Osteocyte (in vitro differentiated cells): ENCODE data around the gene DAO. TPM values are rescaled to one million over a fixed set of nuclear protein-coding genes. Genes with fewer than 3 reads are reported as not detected.

Source experiments
- DNase-seq: peaks from one replicate; pipeline ENCODE4 v3.0.0; 2021; ENCODE audit warnings: mixed read lengths; ENCODE audit not compliant: unreplicated experiment; ENCODE audit errors: extremely low spot score
- H3K27ac Mint-ChIP-seq: one replicate; pipeline ENCODE4 v1.8.0; 2021; ENCODE audit warnings: mild to moderate bottlenecking, mixed read lengths; ENCODE audit not compliant: unreplicated experiment
- H3K27me3 Mint-ChIP-seq: one replicate; pipeline ENCODE4 v1.8.0; 2021; ENCODE audit warnings: mixed read lengths; ENCODE audit not compliant: unreplicated experiment
- H3K36me3 Mint-ChIP-seq: one replicate; pipeline ENCODE4 v1.8.0; 2021; ENCODE audit warnings: mixed read lengths; ENCODE audit not compliant: unreplicated experiment
- H3K4me1 Mint-ChIP-seq: one replicate; pipeline ENCODE4 v1.8.0; 2021; ENCODE audit warnings: mixed read lengths; ENCODE audit not compliant: unreplicated experiment
- H3K4me3 Mint-ChIP-seq: one replicate; pipeline ENCODE4 v1.8.0; 2021; ENCODE audit warnings: mild to moderate bottlenecking, moderate library complexity, mixed read lengths; ENCODE audit not compliant: unreplicated experiment
- H3K9me3 Mint-ChIP-seq: one replicate; pipeline ENCODE4 v1.8.0; 2021; ENCODE audit warnings: mixed read lengths; ENCODE audit not compliant: unreplicated experiment
- total RNA-seq: library from RNA; stranded (reverse); gene quantifications from 2 replicates; pipeline ENCODE4 v1.2.1, GENCODE V29; 2021
- TF ChIP-seq, protein P1 (sequence below): fragments of 200-600 bp; sonication (generic); IDR thresholded peaks from 2 replicates; pipeline ENCODE4 v1.5.0; 2021; ENCODE audit warnings: antibody characterized with exemption, mild to moderate bottlenecking, moderate library complexity

Gene DAO
- total RNA-seq, 1 donor from 2014 or later, result not detected

DNA sequence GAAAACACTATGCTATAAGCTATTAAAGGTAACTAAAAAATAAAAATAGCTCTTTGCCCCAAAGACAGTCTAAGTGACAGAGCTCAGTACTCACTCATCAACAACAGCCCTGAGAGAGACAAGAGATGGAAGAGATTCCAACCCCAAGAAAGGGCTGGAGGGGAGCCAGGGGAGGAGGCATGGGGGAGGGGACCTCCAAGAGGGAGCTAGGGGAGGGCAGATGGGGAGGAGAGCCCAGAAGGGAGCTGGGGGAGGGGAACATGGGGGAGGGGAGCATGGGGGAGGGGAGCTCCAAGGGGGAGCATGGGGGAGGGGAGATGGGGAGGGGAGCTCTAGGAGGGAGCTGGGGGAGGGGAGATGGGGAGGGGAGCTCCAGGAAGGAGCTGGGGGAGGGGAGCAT, 30.2 kb upstream of the DAO start:
- Mint-ChIP-seq H3K27me3 (no peaks in the 10 kb centered on the region), H3K4me3 (no peak overlapping the region), H3K9me3 (no peaks in the 10 kb centered on the region), H3K27ac (peak overlapping the region; percentile 71), H3K4me1 (peaks cover 58% of the 10 kb centered on the region), H3K36me3 (peaks cover 47% of the 10 kb centered on the region)
- TF ChIP-seq, protein P1, sequence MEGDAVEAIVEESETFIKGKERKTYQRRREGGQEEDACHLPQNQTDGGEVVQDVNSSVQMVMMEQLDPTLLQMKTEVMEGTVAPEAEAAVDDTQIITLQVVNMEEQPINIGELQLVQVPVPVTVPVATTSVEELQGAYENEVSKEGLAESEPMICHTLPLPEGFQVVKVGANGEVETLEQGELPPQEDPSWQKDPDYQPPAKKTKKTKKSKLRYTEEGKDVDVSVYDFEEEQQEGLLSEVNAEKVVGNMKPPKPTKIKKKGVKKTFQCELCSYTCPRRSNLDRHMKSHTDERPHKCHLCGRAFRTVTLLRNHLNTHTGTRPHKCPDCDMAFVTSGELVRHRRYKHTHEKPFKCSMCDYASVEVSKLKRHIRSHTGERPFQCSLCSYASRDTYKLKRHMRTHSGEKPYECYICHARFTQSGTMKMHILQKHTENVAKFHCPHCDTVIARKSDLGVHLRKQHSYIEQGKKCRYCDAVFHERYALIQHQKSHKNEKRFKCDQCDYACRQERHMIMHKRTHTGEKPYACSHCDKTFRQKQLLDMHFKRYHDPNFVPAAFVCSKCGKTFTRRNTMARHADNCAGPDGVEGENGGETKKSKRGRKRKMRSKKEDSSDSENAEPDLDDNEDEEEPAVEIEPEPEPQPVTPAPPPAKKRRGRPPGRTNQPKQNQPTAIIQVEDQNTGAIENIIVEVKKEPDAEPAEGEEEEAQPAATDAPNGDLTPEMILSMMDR, result no peak
- no peak for DNase-seq

DNA sequence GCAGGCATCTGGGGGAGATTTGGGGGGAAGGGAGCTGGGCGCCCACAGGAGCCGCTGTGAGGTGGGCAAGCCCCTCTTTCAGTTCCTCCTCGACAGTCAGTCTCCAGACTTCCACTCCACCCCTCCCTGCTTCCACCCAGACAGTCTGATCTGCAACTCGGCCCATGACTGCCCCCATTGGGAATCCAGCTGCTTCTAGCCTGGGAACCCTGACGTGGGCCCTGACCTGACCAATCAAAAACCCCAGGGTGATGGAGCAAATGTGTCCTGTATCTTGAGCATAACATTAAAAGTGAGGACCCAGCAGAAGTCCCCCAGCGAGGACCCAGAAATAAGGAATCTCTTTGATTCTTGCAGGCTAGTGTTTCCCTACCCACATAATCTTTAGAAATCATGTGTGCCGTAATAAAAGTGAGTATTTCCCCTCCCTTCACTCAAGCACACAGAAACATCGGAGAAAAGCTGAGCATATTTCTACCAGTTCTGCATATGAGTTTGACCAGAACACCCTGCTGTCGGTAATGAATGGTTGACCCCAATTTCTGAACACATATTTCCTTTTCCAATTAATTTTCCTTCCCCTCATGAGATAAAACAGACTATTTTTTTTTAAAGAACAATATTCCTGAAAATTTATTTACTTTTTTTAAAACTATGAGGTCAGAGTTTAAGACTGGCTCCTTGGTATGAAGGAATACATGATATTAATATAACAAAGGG, 28.9 kb upstream of the DAO start:
- H3K27ac Mint-ChIP-seq, result peak overlapping the region; percentile 97
- H3K4me1 Mint-ChIP-seq, result peaks cover 67% of the 10 kb centered on the region
- H3K9me3 Mint-ChIP-seq, result no peaks in the 10 kb centered on the region
- TF ChIP-seq, protein P1, result peak; percentile 21
- H3K4me3 Mint-ChIP-seq, result no peak overlapping the region
- peaks cover 49% of the 10 kb centered on the region for H3K36me3 Mint-ChIP-seq
- no peak for DNase-seq
- no peaks in the 10 kb centered on the region for H3K27me3 Mint-ChIP-seq

- TF ChIP-seq, protein P1, result no peak
- no peak for DNase-seq
- Mint-ChIP-seq H3K27ac (peak overlapping the region; percentile 97), H3K36me3 (peaks cover 37% of the 10 kb centered on the region), H3K9me3 (no peaks in the 10 kb centered on the region), H3K27me3 (no peaks in the 10 kb centered on the region), H3K4me1 (peaks cover 60% of the 10 kb centered on the region), H3K4me3 (peak overlapping the region; percentile 87)
Measured at GRCh38 chr12:108852674-108853309, 27.1 kb upstream of the DAO start.

GRCh38 chr12:108853426-108853825, 26.5 kb upstream of the DAO start:
- no peak for DNase-seq
- peak overlapping the region; percentile 97 for H3K27ac Mint-ChIP-seq
- TF ChIP-seq, protein P1, result no peak
- H3K4me1 Mint-ChIP-seq, result peaks cover 67% of the 10 kb centered on the region
- H3K36me3 Mint-ChIP-seq, result peaks cover 31% of the 10 kb centered on the region
- H3K4me3 Mint-ChIP-seq, result peak overlapping the region; percentile 87
- H3K9me3 Mint-ChIP-seq, result no peaks in the 10 kb centered on the region
- no peaks in the 10 kb centered on the region for H3K27me3 Mint-ChIP-seq

- Mint-ChIP-seq H3K9me3 (no peaks in the 10 kb centered on the region), H3K36me3 (peaks cover 27% of the 10 kb centered on the region), H3K4me1 (peaks cover 69% of the 10 kb centered on the region), H3K4me3 (peak overlapping the region; percentile 87), H3K27me3 (no peaks in the 10 kb centered on the region), H3K27ac (peak overlapping the region; percentile 97)
- TF ChIP-seq, protein P1, result peak; percentile 55
- no peak for DNase-seq
Measured at GRCh38 chr12:108853981-108854446, 25.9 kb upstream of the DAO start.
